Ascending aorta (tissue), 2 donors: Measurements from ENCODE around the gene DLX3. TPM values are rescaled to one million over a fixed set of nuclear protein-coding genes. Genes with fewer than 3 reads are reported as not detected.
"Not testable (repeated sequence)": the region's sequence is repeated elsewhere in the genome, so short reads cannot be mapped to it uniquely, and the experiment has no call there.

ENCODE experiments used
- DNase-seq, 2 donors: peaks; one replicate each; pipeline ENCODE4 v3.0.0-alpha.2; 2019; ENCODE audit warnings: low spot score in 2 of 2
- H3K27ac ChIP-seq, 2 donors: fragments of 200-600 bp; sonication (generic); one replicate each; pipeline ENCODE4 v1.5.1; 2016 to 2017; ENCODE audit warnings: mild to moderate bottlenecking in 1 of 2
- H3K27me3 ChIP-seq: fragments of 200-600 bp; sonication (generic); one replicate; pipeline ENCODE4 v1.5.1; 2017
- H3K36me3 ChIP-seq, 2 donors: fragments of 200-600 bp; sonication (generic); one replicate each; pipeline ENCODE4 v1.5.1; 2016
- H3K4me1 ChIP-seq, 2 donors: fragments of 200-600 bp; sonication (generic); one replicate each; pipeline ENCODE4 v1.5.1; 2016 to 2017; ENCODE audit warnings: mild to moderate bottlenecking in 1 of 2
- H3K4me3 ChIP-seq, 2 donors: fragments of 200-600 bp; sonication (generic); one replicate each; pipeline ENCODE4 v1.5.1; 2016 to 2017; ENCODE audit warnings: mild to moderate bottlenecking in 1 of 2
- H3K9me3 ChIP-seq, 2 donors: fragments of 200-600 bp; sonication (generic); one replicate each; pipeline ENCODE4 v1.5.1; 2016
- CTCF ChIP-seq, 3 experiments: fragments of 200-600 bp in 2 of 3; fragments of 450-650 bp in 1 of 3; sonication (generic) in 2 of 3; IDR thresholded peaks; one replicate each; pipeline ENCODE4 v1.5.1; 2016 to 2019; ENCODE audit warnings: antibody characterized with exemption in 3 of 3, mild to moderate bottlenecking in 1 of 3, moderate library complexity in 1 of 3
- intact Hi-C: fragments of 100-400 bp; cut with DNase I; formaldehyde crosslinking; loops from one replicate; pipeline ENCODE4 v1.15.1; 2023
- total RNA-seq: library from RNA; depleted of rRNA; stranded (reverse); fragments of >200 nt; gene quantifications from one replicate; pipeline ENCODE4 v1.1.0, GENCODE V29; 2016

The DLX3 gene
- total RNA-seq, result 1.6 TPM

- Histone ChIP-seq H3K4me3 (peak within 1 kb of the TSS; percentile 60 to 70), H3K27me3 (peaks cover 32% of the 10 kb centered on the region), H3K9me3 (no peaks in the 10 kb centered on the region), H3K27ac (no peak within 1 kb of the TSS), H3K36me3 (no peaks in the 10 kb centered on the region), H3K4me1 (peaks cover 11 to 18% of the 10 kb centered on the region in 2 donors)
- TF ChIP-seq CTCF (IDR thresholded peaks at IDR 0.05), result no peak
- intact Hi-C loops, result loop anchor here (5.0 kb wide), 1 partner anchor 288 kb away; the partner anchor contains the start of gene SLC35B1
- DNase-seq, result peak; percentile 30 to 87
These were observed at the start of gene DLX3 for GRCh38 chr17:49995055-49995738. Gene DLX3 (minus strand): TSS chr17:49995224. CDS start chr17:49994998, 226 bp downstream.

DNA sequence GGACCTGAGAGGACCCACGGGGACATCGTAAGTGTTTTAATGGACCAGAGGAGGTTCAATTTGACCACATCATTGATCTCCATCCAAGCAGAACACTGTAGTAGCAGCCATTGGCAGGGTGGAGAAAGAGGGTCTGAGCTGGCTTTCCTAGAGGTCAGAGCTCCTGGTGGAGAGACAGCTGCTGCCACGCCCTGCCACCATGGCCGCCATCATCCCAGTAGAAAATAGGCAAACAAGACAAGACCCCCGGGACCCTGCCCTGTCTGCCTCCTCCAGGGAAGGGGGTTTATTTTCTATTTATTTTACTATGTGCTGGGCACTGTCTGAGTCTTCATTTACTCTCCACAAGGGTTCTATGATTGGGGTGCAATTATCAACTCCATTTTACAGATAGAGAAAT is 49.5 kb upstream of the DLX3 start:
- H3K27me3 ChIP-seq, result no peaks in the 10 kb centered on the region
- H3K4me1 ChIP-seq, result peaks cover 0 to 25% of the 10 kb centered on the region in 2 donors
- peak overlapping the region; percentile 48 to 58 for H3K27ac ChIP-seq
- H3K4me3 ChIP-seq, result no peak overlapping the region
- H3K36me3 ChIP-seq, result no peaks in the 10 kb centered on the region
- TF ChIP-seq CTCF (IDR thresholded peaks at IDR 0.05), result no peak
- intact Hi-C loops, result no loop called here
- no peaks in the 10 kb centered on the region for H3K9me3 ChIP-seq
- DNase-seq, result peak in 1 of 2 donors; percentile 56

- H3K36me3 ChIP-seq, result no peaks in the 10 kb centered on the region
- peak overlapping the region; percentile 48 to 58 for H3K27ac ChIP-seq
- no peak for TF ChIP-seq CTCF (IDR thresholded peaks at IDR 0.05)
- DNase-seq, result peak in 1 of 2 donors; percentile 81
- no peak overlapping the region for H3K4me3 ChIP-seq
- no peaks in the 10 kb centered on the region for H3K9me3 ChIP-seq
- peaks cover 0 to 25% of the 10 kb centered on the region in 2 donors for H3K4me1 ChIP-seq
- H3K27me3 ChIP-seq, result no peaks in the 10 kb centered on the region
- intact Hi-C loops, result no loop called here
These were observed 48.5 kb upstream of the DLX3 start for GRCh38 chr17:50043290-50044148.

GRCh38 chr17:50042211-50042610 is 47.2 kb upstream of the DLX3 start:
- no peak for TF ChIP-seq CTCF (IDR thresholded peaks at IDR 0.05)
- DNase-seq, result no peak
- no peaks in the 10 kb centered on the region for H3K9me3 ChIP-seq
- H3K36me3 ChIP-seq, result no peaks in the 10 kb centered on the region
- H3K4me1 ChIP-seq, result peaks cover 4 to 27% of the 10 kb centered on the region in 2 donors
- no peak overlapping the region for H3K4me3 ChIP-seq
- intact Hi-C loops, result no loop called here
- no peak overlapping the region for H3K27ac ChIP-seq
- no peaks in the 10 kb centered on the region for H3K27me3 ChIP-seq

DNA sequence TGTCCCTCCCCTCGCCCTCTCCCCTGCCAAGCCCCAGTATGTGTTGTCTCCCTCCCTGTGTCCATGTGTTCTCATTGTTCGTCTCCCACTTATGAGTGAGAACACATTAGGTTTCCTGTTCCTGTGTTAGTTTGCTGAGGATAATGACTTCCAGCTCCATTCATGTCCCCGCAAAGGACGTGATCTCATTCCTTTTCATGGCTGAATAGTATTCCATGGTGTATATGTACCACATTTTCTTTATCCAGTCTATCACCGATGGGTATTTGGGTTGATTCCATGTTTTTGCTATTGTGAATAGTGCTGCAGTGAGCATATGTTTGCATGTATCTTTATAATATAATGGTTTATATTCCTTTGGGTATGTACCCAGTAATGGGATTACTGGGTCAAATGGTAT is 45.5 kb upstream of the DLX3 start:
- intact Hi-C loops, H3K27ac ChIP-seq, H3K27me3 ChIP-seq, H3K9me3 ChIP-seq, H3K4me3 ChIP-seq, DNase-seq, H3K36me3 ChIP-seq: not testable (repeated sequence)
- H3K4me1 ChIP-seq, result peaks cover 5 to 32% of the 10 kb centered on the region in 2 donors

DNA sequence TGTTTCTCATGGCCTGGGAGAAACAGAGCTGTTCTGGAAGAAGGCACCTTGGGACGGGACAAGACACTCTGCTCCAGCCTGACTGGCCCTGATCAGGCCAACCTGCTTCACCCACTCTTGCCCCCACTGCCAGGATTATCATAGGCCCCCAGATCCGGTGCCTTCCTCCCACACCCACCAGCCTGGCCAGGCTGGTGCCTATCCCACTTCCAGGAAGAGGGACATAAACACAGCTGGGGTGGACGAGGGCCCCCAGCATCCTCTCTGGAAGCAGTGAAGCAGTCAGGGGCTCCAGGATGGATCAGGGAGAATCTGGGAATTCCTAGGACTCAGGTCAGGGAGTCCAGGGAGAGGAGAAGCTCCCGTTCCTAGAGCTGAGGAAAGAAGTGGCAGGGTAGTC is 44.0 kb upstream of the DLX3 start:
- TF ChIP-seq CTCF (IDR thresholded peaks at IDR 0.05), result no peak
- Histone ChIP-seq H3K4me1 (peaks cover 5 to 27% of the 10 kb centered on the region in 2 donors), H3K27me3 (no peaks in the 10 kb centered on the region), H3K4me3 (no peak overlapping the region), H3K27ac (peak overlapping the region in 1 of 2 donors; percentile 87), H3K36me3 (no peaks in the 10 kb centered on the region), H3K9me3 (no peaks in the 10 kb centered on the region)
- intact Hi-C loops, result no loop called here
- DNase-seq, result peak in 1 of 2 donors; percentile 48
